Mucosa of stomach (tissue), 1 donor: ENCODE results near the gene ZNF148.
"Not testable (repeated sequence)": the region's sequence is repeated elsewhere in the genome, so short reads cannot be mapped to it uniquely, and the experiment has no call there.

ENCODE experiments used
- H3K27me3 ChIP-seq: one replicate; pipeline ENCODE4 v1.7.0; 2013; ENCODE audit warnings: mild to moderate bottlenecking, low read length; ENCODE audit not compliant: control insufficient read depth, insufficient read depth
- H3K36me3 ChIP-seq: one replicate; pipeline ENCODE4 v1.7.0; 2013; ENCODE audit warnings: low read length; ENCODE audit not compliant: control insufficient read depth, insufficient read depth
- H3K4me1 ChIP-seq: one replicate; pipeline ENCODE4 v1.7.0; 2013; ENCODE audit warnings: mild to moderate bottlenecking, low read length; ENCODE audit not compliant: control insufficient read depth, insufficient read depth
- H3K4me3 ChIP-seq: one replicate; pipeline ENCODE4 v1.7.0; 2013; ENCODE audit warnings: low read length
- H3K9ac ChIP-seq: one replicate; pipeline ENCODE4 v1.7.0; 2013; ENCODE audit warnings: mild to moderate bottlenecking, low read length, moderate library complexity
- H3K9me3 ChIP-seq: one replicate; pipeline ENCODE4 v1.7.0; 2013; ENCODE audit warnings: mild to moderate bottlenecking, low read length, moderate library complexity; ENCODE audit not compliant: control insufficient read depth
- donor health status: Pancreatic carcinoma.

The ZNF148 gene

DNA sequence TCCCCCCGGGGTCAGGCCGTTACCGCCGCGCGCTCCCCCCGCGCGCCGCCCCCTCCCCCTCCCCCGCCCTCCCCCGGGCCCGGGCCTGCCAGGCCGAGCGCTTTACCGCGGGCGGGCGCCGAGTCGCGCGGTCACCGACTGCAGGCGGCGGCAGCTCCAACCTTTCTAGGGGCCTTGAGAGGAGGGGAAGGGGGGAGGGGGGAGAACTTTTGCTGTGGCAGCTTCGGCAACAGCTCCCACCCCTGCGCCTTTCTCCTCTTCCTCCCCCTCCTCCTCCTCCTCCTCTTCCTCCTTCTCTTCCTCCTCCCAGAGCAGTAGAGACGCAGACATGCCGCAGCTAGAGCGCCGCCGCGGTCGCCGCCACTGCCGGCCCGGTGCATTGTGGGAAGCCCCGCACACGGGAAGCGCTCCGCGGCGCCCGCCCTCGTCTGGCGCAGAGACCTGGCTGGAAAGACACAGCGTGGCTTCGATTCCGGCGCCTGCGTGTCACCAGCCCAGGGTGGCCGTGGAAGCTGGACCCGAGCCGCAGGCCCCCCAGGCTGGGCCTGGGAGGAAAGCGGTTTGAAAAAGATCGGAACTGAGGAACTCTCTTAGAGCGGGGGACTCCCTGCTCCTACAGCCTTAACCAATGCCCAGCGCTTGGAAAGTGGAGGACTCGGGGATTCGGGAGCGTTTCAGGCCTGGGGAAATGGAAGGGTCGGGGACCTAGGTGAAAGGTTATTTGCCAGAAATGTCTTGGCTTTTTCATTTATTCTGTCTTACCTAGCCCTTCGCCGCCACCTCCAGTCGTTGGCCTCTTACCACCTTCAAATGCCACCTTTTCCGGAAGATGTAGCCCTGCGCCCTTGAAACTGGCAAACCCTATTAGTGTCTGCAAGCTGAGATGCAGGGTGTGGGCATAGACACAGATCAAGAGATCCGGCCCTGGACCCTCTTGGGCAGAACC is at the start of gene ZNF148:
Gene ZNF148, minus strand, starts transcription at position 330 of the 946 bp plus-strand sequence. CDS start 61,685 bp downstream, outside the sequence.
- Histone ChIP-seq H3K4me3 (peak within 1 kb of the TSS; percentile 62), H3K9me3 (no peaks in the 10 kb centered on the region), H3K27me3 (no peaks in the 10 kb centered on the region), H3K4me1 (peaks cover 14% of the 10 kb centered on the region), H3K36me3 (no peaks in the 10 kb centered on the region), H3K9ac (peak within 1 kb of the TSS; percentile 90)

DNA sequence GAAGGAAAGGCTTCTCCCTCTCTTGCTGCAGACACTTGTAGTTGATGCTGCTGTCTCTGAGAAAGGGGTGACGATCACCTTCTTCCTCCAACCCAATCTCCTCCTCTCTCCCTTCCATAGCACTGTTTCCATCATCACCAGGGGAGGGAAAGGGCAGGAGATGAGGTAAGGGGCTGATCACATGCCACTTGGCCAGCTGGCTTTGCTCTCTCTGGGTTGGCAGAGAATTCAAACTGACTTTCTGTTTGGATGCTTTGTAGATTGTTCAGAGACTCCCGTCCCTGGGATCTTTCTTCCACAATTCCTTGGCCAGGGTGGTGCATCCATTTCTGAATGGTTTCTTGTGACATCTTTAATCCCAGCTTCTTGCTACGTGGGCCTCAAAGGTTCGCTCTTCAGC is 43.2 kb upstream of the ZNF148 start:
- Histone ChIP-seq H3K4me3 (no peak overlapping the region), H3K36me3 (no peaks in the 10 kb centered on the region), H3K4me1 (no peaks in the 10 kb centered on the region), H3K27me3 (peaks cover 4% of the 10 kb centered on the region), H3K9me3 (no peaks in the 10 kb centered on the region), H3K9ac (no peak overlapping the region)

DNA sequence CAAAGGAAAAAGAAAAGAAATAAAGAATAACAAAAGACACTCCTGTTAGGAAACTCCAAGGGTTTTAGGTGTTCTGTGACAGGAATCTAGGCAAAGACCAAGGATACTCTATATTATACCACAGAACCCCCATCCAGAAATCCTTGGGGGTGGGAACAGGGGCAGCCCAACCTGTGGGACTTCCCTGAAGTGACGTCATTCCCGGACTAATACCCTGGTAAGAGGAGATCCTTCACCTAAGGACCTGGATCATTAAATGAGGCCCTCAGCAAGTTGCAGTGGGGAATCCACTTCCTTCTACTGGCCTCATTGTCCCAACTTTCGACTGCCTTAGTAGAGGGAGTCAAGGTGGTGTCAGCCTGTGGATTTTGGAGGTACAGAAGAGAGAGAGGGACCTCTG is 41.1 kb upstream of the ZNF148 start:
- H3K27me3 ChIP-seq = peaks cover 4% of the 10 kb centered on the region
- no peaks in the 10 kb centered on the region for H3K4me1 ChIP-seq
- H3K9ac ChIP-seq = no peak overlapping the region
- H3K36me3 ChIP-seq = no peaks in the 10 kb centered on the region
- H3K9me3 ChIP-seq = no peaks in the 10 kb centered on the region
- H3K4me3 ChIP-seq = no peak overlapping the region

- Histone ChIP-seq H3K4me3 (no peak overlapping the region), H3K4me1 (no peaks in the 10 kb centered on the region), H3K27me3 (peaks cover 4% of the 10 kb centered on the region), H3K9me3 (no peaks in the 10 kb centered on the region), H3K9ac (no peak overlapping the region), H3K36me3 (no peaks in the 10 kb centered on the region)
Observed at GRCh38 chr3:125414669-125415068, 39.5 kb upstream of the ZNF148 start.

DNA sequence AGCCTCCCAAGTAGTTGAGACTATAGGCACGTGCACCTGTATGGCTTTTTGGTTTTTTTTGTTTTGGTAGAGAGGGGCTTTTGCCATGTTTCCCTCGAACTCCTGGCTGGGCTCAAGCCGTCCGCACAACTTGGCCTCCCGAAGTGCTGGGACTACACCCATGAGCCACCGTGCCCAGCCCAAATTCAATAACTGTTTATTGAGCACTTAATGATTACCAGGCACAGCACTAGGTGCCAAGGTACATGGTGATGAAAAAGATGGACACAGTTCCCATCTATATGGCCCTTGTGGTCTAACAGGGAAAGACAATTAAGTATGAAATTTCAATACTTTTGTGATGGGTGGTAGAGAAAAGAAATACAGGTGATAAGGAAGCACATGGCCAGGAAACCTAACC is 35.8 kb upstream of the ZNF148 start:
- Histone ChIP-seq H3K4me3 (no peak overlapping the region), H3K9ac (no peak overlapping the region), H3K36me3 (no peaks in the 10 kb centered on the region), H3K27me3 (no peaks in the 10 kb centered on the region), H3K9me3 (no peaks in the 10 kb centered on the region), H3K4me1 (no peaks in the 10 kb centered on the region)

- Histone ChIP-seq H3K4me1 (no peaks in the 10 kb centered on the region), H3K9ac (no peak overlapping the region), H3K27me3 (peaks cover under 1% of the 10 kb centered on the region), H3K4me3 (no peak overlapping the region), H3K9me3 (no peaks in the 10 kb centered on the region), H3K36me3 (no peaks in the 10 kb centered on the region)
Observed at GRCh38 chr3:125406070-125406469, 30.9 kb upstream of the ZNF148 start.

DNA sequence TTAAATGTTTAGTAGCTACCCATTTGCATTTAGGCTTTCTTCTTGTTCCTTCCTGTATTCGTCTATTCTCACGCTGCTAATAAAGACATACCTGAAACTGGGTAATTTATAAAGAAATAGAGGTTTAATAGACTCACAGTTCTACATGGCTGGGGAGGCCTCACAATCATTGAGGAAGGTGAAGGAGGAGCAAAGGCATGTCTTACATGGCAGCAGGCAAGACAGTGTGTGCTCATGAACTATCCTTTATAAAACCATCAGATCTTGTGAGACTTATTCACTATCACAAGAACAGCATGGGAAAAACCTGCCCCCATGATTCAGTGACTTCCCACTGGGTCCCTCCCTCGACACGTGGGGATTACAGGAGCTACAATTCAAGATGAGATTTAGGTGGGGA is 30.4 kb upstream of the ZNF148 start:
- H3K9me3 ChIP-seq, H3K4me1 ChIP-seq, H3K27me3 ChIP-seq, H3K9ac ChIP-seq, H3K4me3 ChIP-seq, H3K36me3 ChIP-seq: not testable (repeated sequence)

DNA sequence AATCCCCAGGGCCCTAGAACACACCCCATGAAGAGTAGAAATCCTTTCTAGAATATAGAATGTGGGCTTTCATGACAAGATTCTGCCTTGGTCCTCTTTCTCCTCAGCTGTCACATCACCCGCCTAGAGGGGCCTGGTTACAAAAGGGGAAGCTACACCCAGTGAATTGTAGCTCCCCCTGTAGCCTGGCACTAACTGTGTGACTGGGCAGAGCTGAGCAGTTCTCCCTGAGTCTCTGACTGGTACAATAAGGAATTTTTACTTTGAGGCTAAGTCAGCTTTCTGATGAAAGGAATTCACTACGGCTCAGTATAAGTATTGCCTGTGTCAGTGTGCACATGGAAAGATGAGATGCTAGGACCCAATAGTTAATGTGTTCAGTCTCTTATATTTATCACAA is 28.7 kb upstream of the ZNF148 start:
- Histone ChIP-seq H3K4me1 (no peaks in the 10 kb centered on the region), H3K36me3 (no peaks in the 10 kb centered on the region), H3K27me3 (peaks cover 4% of the 10 kb centered on the region), H3K9me3 (no peaks in the 10 kb centered on the region), H3K4me3 (no peak overlapping the region), H3K9ac (no peak overlapping the region)

GRCh38 chr3:125402639-125403038 is 27.5 kb upstream of the ZNF148 start:
- H3K36me3 ChIP-seq = no peaks in the 10 kb centered on the region
- H3K27me3 ChIP-seq = peaks cover 4% of the 10 kb centered on the region
- H3K4me1 ChIP-seq = no peaks in the 10 kb centered on the region
- H3K9me3 ChIP-seq = no peaks in the 10 kb centered on the region
- no peak overlapping the region for H3K9ac ChIP-seq
- H3K4me3 ChIP-seq = no peak overlapping the region

- Histone ChIP-seq H3K4me3 (no peak overlapping the region), H3K9me3 (no peaks in the 10 kb centered on the region), H3K4me1 (no peaks in the 10 kb centered on the region), H3K36me3 (no peaks in the 10 kb centered on the region), H3K27me3 (peaks cover 4% of the 10 kb centered on the region), H3K9ac (no peak overlapping the region)
Observed at GRCh38 chr3:125401402-125401801, 26.3 kb upstream of the ZNF148 start.

DNA sequence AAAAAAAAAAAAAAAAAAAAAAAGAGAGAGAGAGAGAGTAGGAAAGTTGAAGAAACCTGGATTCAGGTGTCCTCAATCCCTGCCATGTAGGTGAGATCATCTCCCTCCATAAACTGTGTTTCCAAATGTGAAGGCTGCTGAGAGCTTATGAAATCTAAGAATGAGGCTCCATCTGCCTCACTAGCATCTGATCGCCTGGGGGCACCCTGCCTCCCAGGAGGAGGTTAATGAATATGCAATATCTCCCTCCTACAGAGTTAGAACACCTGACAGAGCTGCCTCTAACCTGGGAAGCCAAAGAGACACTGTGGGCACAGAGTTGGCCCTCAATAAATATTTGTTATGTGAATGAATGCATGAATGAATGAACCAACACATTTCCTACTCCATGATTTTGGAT is 23.8 kb upstream of the ZNF148 start:
- no peak overlapping the region for H3K9ac ChIP-seq

GRCh38 chr3:125395091-125395490 is 20.0 kb upstream of the ZNF148 start:
- Histone ChIP-seq H3K9ac (no peak overlapping the region), H3K4me1 (no peaks in the 10 kb centered on the region), H3K36me3 (no peaks in the 10 kb centered on the region), H3K9me3 (no peaks in the 10 kb centered on the region), H3K4me3 (no peak overlapping the region), H3K27me3 (no peaks in the 10 kb centered on the region)

More for the DNA sequence above, 23.8 kb upstream of the ZNF148 start:
- Histone ChIP-seq H3K4me3 (no peak overlapping the region), H3K36me3 (no peaks in the 10 kb centered on the region), H3K4me1 (no peaks in the 10 kb centered on the region), H3K27me3 (peaks cover 4% of the 10 kb centered on the region), H3K9me3 (no peaks in the 10 kb centered on the region)
